Activated T-helper 17 cell treated with anti-CD3 and anti-CD28 coated beads, Interleukin-2, amount 50 U/mL, for 72 hours (primary cell): ENCODE data around the gene UGT1A10. TPM values are rescaled to one million over a fixed set of nuclear protein-coding genes. Genes with fewer than 3 reads are reported as not detected.

ENCODE experiments used
- ATAC-seq: fragments of 150-1000 bp; cut with Tn5 transposase; replicated peaks from 2 replicates; pipeline ENCODE4 v1.10.0; 2021; ENCODE audit warnings: mild to moderate bottlenecking, moderate library complexity
- H3K27ac Mint-ChIP-seq: one replicate; pipeline ENCODE4 v1.8.0; 2022; ENCODE audit warnings: mixed read lengths
- H3K27me3 Mint-ChIP-seq: one replicate; pipeline ENCODE4 v1.8.0; 2022; ENCODE audit warnings: mixed read lengths
- H3K36me3 Mint-ChIP-seq: one replicate; pipeline ENCODE4 v1.8.0; 2022; ENCODE audit warnings: low read depth, mild to moderate bottlenecking, mixed read lengths
- H3K4me1 Mint-ChIP-seq: one replicate; pipeline ENCODE4 v1.8.0; 2022; ENCODE audit warnings: mixed read lengths
- H3K4me3 Mint-ChIP-seq: one replicate; pipeline ENCODE4 v1.8.0; 2022; ENCODE audit warnings: mild to moderate bottlenecking, mixed read lengths
- H3K9me3 Mint-ChIP-seq: one replicate; pipeline ENCODE4 v1.8.0; 2022; ENCODE audit warnings: mixed read lengths
- total RNA-seq, 2 donors: library from RNA; stranded (reverse); gene quantifications; one replicate each; pipeline ENCODE4 v1.2.3, GENCODE V29; 2022

The UGT1A10 gene
- total RNA-seq, 2 donors from 2014 or later, result 0.16 TPM; not detected in 1

- no peak for ATAC-seq
- no peaks in the 10 kb centered on the region for H3K9me3 Mint-ChIP-seq
- H3K36me3 Mint-ChIP-seq, result no peaks in the 10 kb centered on the region
- H3K27ac Mint-ChIP-seq, result no peak overlapping the region
- peaks cover 12% of the 10 kb centered on the region for H3K27me3 Mint-ChIP-seq
- H3K4me1 Mint-ChIP-seq, result no peaks in the 10 kb centered on the region
- H3K4me3 Mint-ChIP-seq, result no peak overlapping the region
These were observed 180.1 kb downstream of the UGT1A10 start for GRCh38 chr2:233816334-233816733.

- H3K4me1 Mint-ChIP-seq, result no peaks in the 10 kb centered on the region
- H3K27ac Mint-ChIP-seq, result no peak overlapping the region
- no peak for ATAC-seq
- no peak overlapping the region for H3K4me3 Mint-ChIP-seq
- peaks cover 12% of the 10 kb centered on the region for H3K27me3 Mint-ChIP-seq
- H3K36me3 Mint-ChIP-seq, result no peaks in the 10 kb centered on the region
- no peaks in the 10 kb centered on the region for H3K9me3 Mint-ChIP-seq
These were observed 180.5 kb downstream of the UGT1A10 start for GRCh38 chr2:233816771-233817170.

GRCh38 chr2:233817361-233817911 lies 181.2 kb downstream of the UGT1A10 start:
- Mint-ChIP-seq H3K4me3 (no peak overlapping the region), H3K27ac (no peak overlapping the region), H3K4me1 (no peaks in the 10 kb centered on the region), H3K9me3 (no peaks in the 10 kb centered on the region), H3K27me3 (peaks cover 8% of the 10 kb centered on the region), H3K36me3 (no peaks in the 10 kb centered on the region)
- ATAC-seq, result no peak

- H3K36me3 Mint-ChIP-seq, result no peaks in the 10 kb centered on the region
- H3K4me1 Mint-ChIP-seq, result no peaks in the 10 kb centered on the region
- no peak for ATAC-seq
- H3K4me3 Mint-ChIP-seq, result no peak overlapping the region
- no peaks in the 10 kb centered on the region for H3K9me3 Mint-ChIP-seq
- H3K27ac Mint-ChIP-seq, result no peak overlapping the region
- peaks cover 8% of the 10 kb centered on the region for H3K27me3 Mint-ChIP-seq
These were observed 181.9 kb downstream of the UGT1A10 start for GRCh38 chr2:233817995-233818638.

GRCh38 chr2:233818639-233819621 lies 182.7 kb downstream of the UGT1A10 start:
- H3K36me3 Mint-ChIP-seq, result no peaks in the 10 kb centered on the region
- no peak overlapping the region for H3K4me3 Mint-ChIP-seq
- no peak overlapping the region for H3K27ac Mint-ChIP-seq
- peaks cover 8% of the 10 kb centered on the region for H3K27me3 Mint-ChIP-seq
- no peaks in the 10 kb centered on the region for H3K9me3 Mint-ChIP-seq
- no peaks in the 10 kb centered on the region for H3K4me1 Mint-ChIP-seq
- no peak for ATAC-seq

GRCh38 chr2:233819884-233820773 lies 183.9 kb downstream of the UGT1A10 start:
- H3K27ac Mint-ChIP-seq, result no peak overlapping the region
- no peak for ATAC-seq
- no peak overlapping the region for H3K4me3 Mint-ChIP-seq

GRCh38 chr2:233820774-233821105 lies 184.5 kb downstream of the UGT1A10 start:
- peaks cover 13% of the 10 kb centered on the region for H3K27me3 Mint-ChIP-seq
- H3K9me3 Mint-ChIP-seq, result no peaks in the 10 kb centered on the region
- no peak for ATAC-seq
- no peaks in the 10 kb centered on the region for H3K4me1 Mint-ChIP-seq
- no peaks in the 10 kb centered on the region for H3K36me3 Mint-ChIP-seq
- no peak overlapping the region for H3K4me3 Mint-ChIP-seq
- no peak overlapping the region for H3K27ac Mint-ChIP-seq

More at GRCh38 chr2:233819884-233820773, 183.9 kb downstream of the UGT1A10 start:
- H3K9me3 Mint-ChIP-seq, result no peaks in the 10 kb centered on the region
- H3K36me3 Mint-ChIP-seq, result no peaks in the 10 kb centered on the region
- H3K4me1 Mint-ChIP-seq, result no peaks in the 10 kb centered on the region
- H3K27me3 Mint-ChIP-seq, result peaks cover 9% of the 10 kb centered on the region

GRCh38 chr2:233821196-233821595 lies 184.9 kb downstream of the UGT1A10 start:
- Mint-ChIP-seq H3K4me3 (no peak overlapping the region), H3K36me3 (no peaks in the 10 kb centered on the region)

GRCh38 chr2:233821709-233822100 lies 185.5 kb downstream of the UGT1A10 start:
- peaks cover 16% of the 10 kb centered on the region for H3K27me3 Mint-ChIP-seq
- no peaks in the 10 kb centered on the region for H3K36me3 Mint-ChIP-seq
- no peaks in the 10 kb centered on the region for H3K4me1 Mint-ChIP-seq
- no peak for ATAC-seq
- H3K27ac Mint-ChIP-seq, result no peak overlapping the region
- H3K4me3 Mint-ChIP-seq, result no peak overlapping the region
- H3K9me3 Mint-ChIP-seq, result no peaks in the 10 kb centered on the region

More at GRCh38 chr2:233821196-233821595, 184.9 kb downstream of the UGT1A10 start:
- H3K4me1 Mint-ChIP-seq, result no peaks in the 10 kb centered on the region
- H3K27ac Mint-ChIP-seq, result no peak overlapping the region
- no peak for ATAC-seq
- no peaks in the 10 kb centered on the region for H3K9me3 Mint-ChIP-seq
- H3K27me3 Mint-ChIP-seq, result peaks cover 14% of the 10 kb centered on the region

GRCh38 chr2:233822101-233822771 lies 186.0 kb downstream of the UGT1A10 start:
- no peaks in the 10 kb centered on the region for H3K9me3 Mint-ChIP-seq
- H3K27me3 Mint-ChIP-seq, result peaks cover 16% of the 10 kb centered on the region
- no peak for ATAC-seq
- H3K4me3 Mint-ChIP-seq, result no peak overlapping the region
- H3K27ac Mint-ChIP-seq, result no peak overlapping the region
- H3K4me1 Mint-ChIP-seq, result no peaks in the 10 kb centered on the region
- no peaks in the 10 kb centered on the region for H3K36me3 Mint-ChIP-seq

Other genes with a start within 250 kb of the UGT1A10 start
- 10 to 100 TPM; 11.3 to 13.5 TPM for gene USP40, start 69.7 kb upstream of the UGT1A10 start, total RNA-seq
- gene UGT1A8, start 18.8 kb upstream of the UGT1A10 start, total RNA-seq, result under 1 TPM in 1 of 2 donors, not detected in 1; 0.42 TPM
- gene UGT1A9, start 35.5 kb downstream of the UGT1A10 start, total RNA-seq, result under 1 TPM in 1 of 2 donors, not detected in 1; 0.19 TPM
- not detected for gene UGT1A7, start 45.5 kb downstream of the UGT1A10 start, total RNA-seq
- not detected for gene UGT1A6, start 56.4 kb downstream of the UGT1A10 start, total RNA-seq
- not detected for gene UGT1A5, start 76.5 kb downstream of the UGT1A10 start, total RNA-seq
- not detected for gene UGT1A4, start 82.3 kb downstream of the UGT1A10 start, total RNA-seq
- gene UGT1A3, start 92.6 kb downstream of the UGT1A10 start, total RNA-seq, result not detected
- gene UGT1A1, start 123.8 kb downstream of the UGT1A10 start, total RNA-seq, result not detected
- not detected for gene MROH2A, start 141.9 kb downstream of the UGT1A10 start, total RNA-seq
- 100 to 1,000 TPM in 1 of 2 donors, 10 to 100 TPM in 1; 90.4 to 147 TPM for gene HJURP, start 218.1 kb downstream of the UGT1A10 start, total RNA-seq